H1 (cell line): ENCODE measurements around the gene PIP5K1C. TPM values are rescaled to one million over a fixed set of nuclear protein-coding genes. Genes with fewer than 3 reads are reported as not detected.

Experiments used
- CTCF ChIA-PET: fragments of 300-600 bp; sonication (Branson Sonifier 250); formaldehyde crosslinking; loops from one replicate; lab custom pipeline; 2021; ENCODE audit not compliant: partially characterized antibody; lab: Charles Lee
- POLR2A ChIA-PET: fragments of 300-600 bp; sonication (Branson Sonifier 250); formaldehyde crosslinking; loops from one replicate; lab custom pipeline; 2021; ENCODE audit warnings: inconsistent platforms; ENCODE audit not compliant: partially characterized antibody; lab: Charles Lee
- DNase-seq, 2 experiments: peaks; one replicate each; pipeline versions ENCODE4 v3.0.0 to v3.0.0-alpha.2; 2010 to 2022; ENCODE audit warnings: low spot score in 2 of 2, low read depth in 1 of 2, mixed read lengths in 1 of 2
- FAIRE-seq: peaks from 2 replicates; lab custom pipeline; 2011; peaks lifted over from hg19 to GRCh38; lab: Jason Lieb, UNC
- H2AFZ ChIP-seq: 2 replicates; pipeline ENCODE4 v1.8.1; 2012; ENCODE audit warnings: low read length, inconsistent platforms
- H2AK5ac ChIP-seq: 2 replicates; pipeline ENCODE4 v1.6.1; 2013; ENCODE audit warnings: low read depth, low read length
- H2BK120ac ChIP-seq: replicated peaks from 2 replicates; pipeline ENCODE3; 2013; ENCODE audit warnings: low read depth, low read length, inconsistent platforms
- H2BK12ac ChIP-seq: 2 replicates; pipeline ENCODE4 v1.6.1; 2013; ENCODE audit warnings: low read depth, low read length
- H2BK15ac ChIP-seq: 2 replicates; pipeline ENCODE4 v1.6.1; 2013; ENCODE audit warnings: low read length
- H2BK20ac ChIP-seq: 2 replicates; pipeline ENCODE4 v1.6.1; 2013; ENCODE audit warnings: low read length
- H2BK5ac ChIP-seq: 2 replicates; pipeline ENCODE4 v1.6.1; 2013; ENCODE audit warnings: low read depth, low read length
- H3K14ac ChIP-seq: 2 replicates; pipeline ENCODE4 v1.6.1; 2013; ENCODE audit warnings: inconsistent platforms; ENCODE audit not compliant: insufficient read length
- H3K18ac ChIP-seq: 2 replicates; pipeline ENCODE4 v1.6.1; 2013; ENCODE audit warnings: low read length; ENCODE audit errors: extremely low read depth
- H3K23ac ChIP-seq: 2 replicates; pipeline ENCODE4 v1.6.1; 2013; ENCODE audit warnings: inconsistent platforms; ENCODE audit not compliant: insufficient read length
- H3K23me2 ChIP-seq: 2 replicates; pipeline ENCODE4 v1.6.1; 2013; ENCODE audit warnings: low read depth, low read length
- H3K27ac ChIP-seq: 2 replicates; pipeline ENCODE4 v1.6.1; 2011; ENCODE audit warnings: low read depth, low read length, inconsistent platforms
- H3K27me3 ChIP-seq, 4 experiments: replicated peaks in 1 of 4; 1 replicate in 1 of 4; 2 replicates in 3 of 4; pipeline versions ENCODE4 v1.6.1 to v1.8.1; 2011 to 2013; ENCODE audit warnings: low read length in 3 of 4, mild to moderate bottlenecking in 3 of 4, inconsistent platforms in 2 of 4, mixed read lengths in 2 of 4, moderate library complexity in 1 of 4; ENCODE audit not compliant: control insufficient read depth in 3 of 4, insufficient read depth in 3 of 4; ENCODE audit errors: extremely low read depth in 1 of 4
- H3K36me3 ChIP-seq, 4 experiments: 2 replicates each; pipeline versions ENCODE4 v1.6.1 to v1.8.1; 2011 to 2013; ENCODE audit warnings: mild to moderate bottlenecking in 4 of 4, low read length in 3 of 4, moderate library complexity in 2 of 4, control low read depth in 1 of 4, inconsistent platforms in 1 of 4; ENCODE audit not compliant: insufficient read depth in 4 of 4, control insufficient read depth in 2 of 4
- H3K4ac ChIP-seq: replicated peaks from 2 replicates; pipeline ENCODE3; 2013; ENCODE audit warnings: low read length, low read depth, mixed read lengths, inconsistent platforms; ENCODE audit not compliant: insufficient read length
- H3K4me1 ChIP-seq, 4 experiments: replicated peaks in 1 of 4; 1 replicate in 1 of 4; 2 replicates in 3 of 4; pipeline versions ENCODE4 v1.6.1 to v1.8.1; 2011 to 2013; ENCODE audit warnings: low read length in 3 of 4, inconsistent platforms in 2 of 4, mixed read lengths in 1 of 4; ENCODE audit not compliant: insufficient read depth in 4 of 4, control insufficient read depth in 3 of 4
- H3K4me2 ChIP-seq, 2 experiments: 2 replicates each; pipeline versions ENCODE4 v1.6.1 to v1.8.1; 2011 to 2013; ENCODE audit warnings: low read depth in 2 of 2, low read length in 2 of 2, control low read depth in 1 of 2, inconsistent platforms in 1 of 2, mild to moderate bottlenecking in 1 of 2; ENCODE audit not compliant: insufficient read depth in 1 of 2
- H3K4me3 ChIP-seq, 4 experiments: fragments of 200-600, 300-600 bp in 1 of 4; sonication (generic), shearing (Covaris generic), sonication (Bioruptor Twin) in 1 of 4; 2 replicates each; pipeline versions ENCODE4 v1.5.1 to v1.8.1; 2011 to 2016; ENCODE audit warnings: low read length in 4 of 4, low read depth in 3 of 4, control low read depth in 2 of 4, inconsistent platforms in 2 of 4, mild to moderate bottlenecking in 2 of 4, mixed read lengths in 1 of 4, moderate library complexity in 1 of 4; ENCODE audit not compliant: insufficient read depth in 2 of 4; ENCODE audit errors: extremely low read depth in 1 of 4
- H3K56ac ChIP-seq: replicated peaks from 2 replicates; pipeline ENCODE3; 2013; ENCODE audit warnings: low read depth, mild to moderate bottlenecking, mixed read lengths, low read length, inconsistent platforms; ENCODE audit not compliant: insufficient read length
- H3K79me1 ChIP-seq: 2 replicates; pipeline ENCODE4 v1.6.1; 2013; ENCODE audit warnings: low read depth, low read length, control low read depth
- H3K79me2 ChIP-seq, 2 experiments: 2 replicates each; pipeline versions ENCODE4 v1.6.1 to v1.8.1; 2012 to 2013; ENCODE audit warnings: low read length in 2 of 2, mild to moderate bottlenecking in 2 of 2, inconsistent platforms in 1 of 2; ENCODE audit not compliant: insufficient read depth in 2 of 2, control insufficient read depth in 1 of 2
- H3K9ac ChIP-seq, 4 experiments: replicated peaks in 1 of 4; 1 replicate in 1 of 4; 2 replicates in 3 of 4; pipeline versions ENCODE4 v1.6.1 to v1.8.1; 2011 to 2013; ENCODE audit warnings: low read depth in 3 of 4, low read length in 3 of 4, control low read depth in 2 of 4, mild to moderate bottlenecking in 2 of 4, moderate library complexity in 2 of 4, inconsistent platforms in 1 of 4; ENCODE audit errors: extremely low read depth in 1 of 4
- H3K9me3 ChIP-seq, 2 experiments: 2 replicates each; pipeline versions ENCODE4 v1.6.1 to v1.8.1; 2012 to 2013; ENCODE audit warnings: mild to moderate bottlenecking in 2 of 2, moderate library complexity in 2 of 2, control low read depth in 1 of 2, inconsistent platforms in 1 of 2, low read depth in 1 of 2, low read length in 1 of 2, mixed read lengths in 1 of 2; ENCODE audit not compliant: insufficient read depth in 2 of 2
- H4K20me1 ChIP-seq, 2 experiments: replicated peaks in 1 of 2; 2 replicates each; pipeline versions ENCODE3 to v1.8.1; 2011 to 2013; ENCODE audit warnings: inconsistent platforms in 2 of 2, low read length in 2 of 2, mild to moderate bottlenecking in 1 of 2; ENCODE audit not compliant: insufficient read depth in 2 of 2, control insufficient read depth in 1 of 2
- H4K5ac ChIP-seq: 2 replicates; pipeline ENCODE4 v1.6.1; 2013; ENCODE audit warnings: low read length, low read depth, mixed read lengths, inconsistent platforms; ENCODE audit not compliant: insufficient read length
- H4K8ac ChIP-seq: 2 replicates; pipeline ENCODE4 v1.8.0; 2013; ENCODE audit warnings: mild to moderate bottlenecking, moderate library complexity, low read length, inconsistent platforms; ENCODE audit not compliant: insufficient read depth; ENCODE audit errors: extremely low read depth
- H4K91ac ChIP-seq: replicated peaks from 2 replicates; pipeline ENCODE3; 2013; ENCODE audit warnings: low read length, mixed read lengths, inconsistent platforms; ENCODE audit not compliant: insufficient read length
- CHD1 ChIP-seq: IDR thresholded peaks from 2 replicates; pipeline ENCODE4 v1.6.1; 2012; ENCODE audit warnings: low read depth, low read length, improper control_type of control experiment
- CHD2 ChIP-seq: IDR thresholded peaks from 2 replicates; pipeline ENCODE4 v1.6.1; 2012; ENCODE audit warnings: low read length, improper control_type of control experiment
- EGR1 ChIP-seq: IDR thresholded peaks from 2 replicates; pipeline ENCODE4 v1.6.1; 2011; ENCODE audit warnings: low read depth, low read length, borderline replicate concordance
- GABPA ChIP-seq: IDR thresholded peaks from 2 replicates; pipeline ENCODE4 v1.6.1; 2011; ENCODE audit warnings: mild to moderate bottlenecking, low read length, moderate library complexity, borderline replicate concordance; ENCODE audit not compliant: insufficient read depth
- RAD21 ChIP-seq, 2 experiments: IDR thresholded peaks in 1 of 2; conservative IDR thresholded peaks in 1 of 2; 2 replicates each; pipeline ENCODE4 v1.6.1; 2011; ENCODE audit warnings: low read depth in 2 of 2, low read length in 2 of 2, improper control_type of control experiment in 1 of 2, inconsistent platforms in 1 of 2, mild to moderate bottlenecking in 1 of 2, moderate library complexity in 1 of 2
- WGBS, 2 experiments: shearing (Covaris generic) in 1 of 2; methylation state at CpG; one replicate each; pipeline versions ENCODE4 v1.1.6 to v1.1.7; 2013 to 2015; ENCODE audit warnings: low lambda C conversion rate in 2 of 2, mixed read lengths in 2 of 2, inconsistent platforms in 1 of 2, low coverage in 1 of 2, missing lambda C conversion rate in 1 of 2; ENCODE audit not compliant: insufficient replicate concordance in 2 of 2, insufficient coverage in 1 of 2, insufficient read length in 1 of 2; ENCODE audit errors: extremely low coverage in 1 of 2, missing lambda C conversion rate in 1 of 2; 5-methylcytosine and 5-hydroxymethylcytosine counted together
- polyA plus RNA-seq, 7 experiments: library from polyadenylated mRNA; depleted of rRNA in 3 of 7; stranded (reverse) in 5 of 7; unstranded in 2 of 7; fragments of >200 nt in 5 of 7; fragments of 200-250 nt in 2 of 7; gene quantifications; 1 replicate in 5 of 7; 2 replicates in 1 of 7; 4 replicates in 1 of 7; pipeline versions ENCODE4 v1.2.1 to v1.2.3, GENCODE V29; 2011 to 2013; ENCODE audit warnings: missing spikeins in 2 of 7, mixed read lengths in 2 of 7
- total RNA-seq: library from RNA; stranded (reverse); fragmentation: NEBNext Ultra II Directional; extraction: Animal tissue kit (Norgen Biotek cat#: 25700); gene quantifications from 2 replicates; pipeline ENCODE4 v1.2.1, GENCODE V29; 2021

PIP5K1C gene
- total and polyA plus RNA-seq, 2 of the 8 experiments (the other 6 are each of a cell fraction or from before 2014, with no cell fraction given) = 10.6 to 32.9 TPM

DNA sequence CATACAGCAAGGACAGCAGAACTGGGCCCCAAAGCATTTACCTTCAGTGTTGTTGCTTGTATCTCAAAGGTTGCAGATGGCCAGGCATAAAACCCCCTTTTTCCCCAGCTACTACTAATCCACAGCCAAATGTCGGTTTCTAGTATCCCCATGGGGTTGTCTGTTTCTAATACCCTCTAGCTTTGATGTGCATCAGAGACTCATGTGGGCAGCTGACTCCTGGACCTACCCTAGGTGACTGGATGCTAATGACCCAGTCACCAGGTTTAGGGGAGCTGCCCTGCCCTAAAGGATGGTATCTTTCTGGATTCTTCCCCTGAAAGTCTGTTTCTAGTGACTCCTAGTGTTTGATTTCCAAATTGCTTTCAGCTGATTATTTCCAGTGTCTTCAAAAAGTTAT, 31.8 kb upstream of the PIP5K1C start:
- no peaks in the 10 kb centered on the region for H3K79me2 ChIP-seq
- H3K14ac ChIP-seq = no peak overlapping the region
- TF ChIP-seq CHD1 = no peak
- TF ChIP-seq RAD21 (IDR thresholded peaks at IDR 0.05 in 1 of 2, conservative IDR thresholded peaks at IDR 0.05 in 1 of 2; ENCODE audit: low read depth in 2 of 2, low read length in 2 of 2) = peak in 1 of 2 experiments; percentile 13; a peak in 1 of 4 replicates
- TF ChIP-seq CHD2 = no peak
- TF ChIP-seq GABPA = no peak
- no peak for TF ChIP-seq EGR1
- H3K56ac ChIP-seq = no peak overlapping the region
- H2AK5ac ChIP-seq = no peak overlapping the region
- ChIA-PET POLR2A (no interaction called here), CTCF (interaction anchor here (0.6 to 2.7 kb wide), 7 partner anchors 9 to 96 kb away, joined by 3 to 14 read pairs (median 3); no protein-coding TSS in a partner anchor)
- H2BK15ac ChIP-seq = no peak overlapping the region
- no peak for DNase-seq
- H3K4me3 ChIP-seq = no peak overlapping the region
- 80% methylated on average over 1 of the region's 1 CpG; no CpG with 5 or more reads in 1 of the 2 experiments for WGBS, 2 experiments
- H2BK20ac ChIP-seq = no peak overlapping the region
- no peak overlapping the region for H2BK120ac ChIP-seq
- no peak overlapping the region for H3K27ac ChIP-seq
- H3K4ac ChIP-seq = no peak overlapping the region
- H3K23ac ChIP-seq = no peak overlapping the region
- no peak overlapping the region for H2AFZ ChIP-seq
- no peak overlapping the region for H2BK5ac ChIP-seq
- H4K20me1 ChIP-seq = peaks cover 0 to 1% of the 10 kb centered on the region in 2 experiments
- no peak overlapping the region for H3K18ac ChIP-seq
- no peak overlapping the region for H3K9ac ChIP-seq
- H3K23me2 ChIP-seq = no peaks in the 10 kb centered on the region
- H3K9me3 ChIP-seq = no peaks in the 10 kb centered on the region
- H4K91ac ChIP-seq = no peak overlapping the region
- no peaks in the 10 kb centered on the region for H3K4me1 ChIP-seq
- H4K5ac ChIP-seq = no peak overlapping the region
- H3K79me1 ChIP-seq = no peaks in the 10 kb centered on the region
- FAIRE-seq = no peak
- no peaks in the 10 kb centered on the region for H3K27me3 ChIP-seq
- peaks cover 0 to 4% (median 2%) of the 10 kb centered on the region in 4 experiments; a peak in 5 of 8 replicates for H3K36me3 ChIP-seq
- H2BK12ac ChIP-seq = no peak overlapping the region
- H3K4me2 ChIP-seq = no peak overlapping the region
- no peak overlapping the region for H4K8ac ChIP-seq
